Measurements from ENCODE around the gene TNFRSF6B.

GRCh38 chr20:63701329-63702035, 5.0 kb downstream of the TNFRSF6B start:
- TF ChIP-seq CTCF (conservative IDR thresholded peaks at IDR 0.05 in 1 of 2, IDR thresholded peaks at IDR 0.05 in 1 of 2; ENCODE audit: low read depth in 1 of 2, low read length in 2 of 2) = no peak
- no peak for TF ChIP-seq EZH2 (IDR thresholded peaks at IDR 0.05; ENCODE audit: low read length, missing control alignments)

Measured in fibroblast of lung (primary cell).